Placental pericyte (primary cell): Measurements from ENCODE around the gene ZNF264. TPM values are rescaled to one million over a fixed set of nuclear protein-coding genes. Genes with fewer than 3 reads are reported as not detected.

ENCODE experiments used
- small RNA-seq: library from RNA; depleted of rRNA; stranded (forward); fragments of <200 nt; gene quantifications from one replicate; pipeline ENCODE3, GENCODE V24; 2012; ENCODE audit warnings: low replicate concordance
- total RNA-seq: library from RNA; depleted of rRNA; stranded (reverse); fragments of >200 nt; gene quantifications from 2 replicates; pipeline ENCODE4 v1.2.3, GENCODE V29; 2012

ZNF264 gene
- 22.8 and 31.9 TPM in 2 replicates for total RNA-seq

GRCh38 chr19:57191141-57192076, at the start of gene ZNF264:
ZNF264 (plus strand) TSS chr19:57191500; CDS start chr19:57191914, 414 bp downstream.

GRCh38 chr19:57167385-57167784, 23.9 kb upstream of the ZNF264 start, which contains the start of gene DUXA:
DUXA (minus strand) TSS chr19:57167485; CDS start chr19:57167443, 42 bp downstream.

GRCh38 chr19:57240311-57241090, 49.2 kb downstream of the ZNF264 start, which contains the start of gene ZNF805:
ZNF805 (plus strand) TSS chr19:57240632; CDS start chr19:57240892, 260 bp downstream.

Small RNAs within 50 kb of the gene (small RNA-seq; reads per million reads assigned to genes)
- gene AC025588.3, result not detected

Other genes starting within 250 kb of the ZNF264 start
- not detected in 2 replicates for gene USP29, start 71.5 kb upstream of the ZNF264 start, total RNA-seq
- gene ZIM3, start 46.3 kb upstream of the ZNF264 start, total RNA-seq, result not detected in 2 replicates
- not detected in 2 replicates for gene DUXA, start 24.0 kb upstream of the ZNF264 start, total RNA-seq
- 0.22 and 1.0 TPM in 2 replicates for gene AURKC, start 39.5 kb downstream of the ZNF264 start, total RNA-seq
- 32.5 and 36.5 TPM in 2 replicates for gene ZNF805, start 49.1 kb downstream of the ZNF264 start, total RNA-seq
- gene ZNF460, start 89.0 kb downstream of the ZNF264 start, total RNA-seq, result 96.5 and 103 TPM in 2 replicates
- 11.6 and 11.7 TPM in 2 replicates for gene ZNF543, start 129.0 kb downstream of the ZNF264 start, total RNA-seq
- gene ZNF304, start 159.8 kb downstream of the ZNF264 start, total RNA-seq, result 7.9 and 10.9 TPM in 2 replicates
- 10.2 and 11.2 TPM in 2 replicates for gene TRAPPC2B, start 172.1 kb downstream of the ZNF264 start, total RNA-seq
- gene ZNF547, start 172.1 kb downstream of the ZNF264 start, total RNA-seq, result 3.6 and 5.3 TPM in 2 replicates
- 16.6 and 19.7 TPM in 2 replicates for gene ZNF548, start 198.4 kb downstream of the ZNF264 start, total RNA-seq
- 8.3 and 14.0 TPM in 2 replicates for gene ZNF17, start 219.7 kb downstream of the ZNF264 start, total RNA-seq
- gene ZNF749, start 243.8 kb downstream of the ZNF264 start, total RNA-seq, result 7.4 and 12.5 TPM in 2 replicates